GM21737 (cell line): ENCODE data around the gene WAC.
"Not testable (repeated sequence)": the region's sequence is repeated elsewhere in the genome, so short reads cannot be mapped to it uniquely, and the experiment has no call there.

ENCODE experiments used
- ATAC-seq: cut with Tn5 transposase; IDR thresholded peaks from one replicate; pipeline ENCODE4 v1.9.1; 2021; ENCODE audit warnings: mild to moderate bottlenecking, moderate library complexity; ENCODE audit not compliant: unreplicated experiment

The WAC gene, protein sequence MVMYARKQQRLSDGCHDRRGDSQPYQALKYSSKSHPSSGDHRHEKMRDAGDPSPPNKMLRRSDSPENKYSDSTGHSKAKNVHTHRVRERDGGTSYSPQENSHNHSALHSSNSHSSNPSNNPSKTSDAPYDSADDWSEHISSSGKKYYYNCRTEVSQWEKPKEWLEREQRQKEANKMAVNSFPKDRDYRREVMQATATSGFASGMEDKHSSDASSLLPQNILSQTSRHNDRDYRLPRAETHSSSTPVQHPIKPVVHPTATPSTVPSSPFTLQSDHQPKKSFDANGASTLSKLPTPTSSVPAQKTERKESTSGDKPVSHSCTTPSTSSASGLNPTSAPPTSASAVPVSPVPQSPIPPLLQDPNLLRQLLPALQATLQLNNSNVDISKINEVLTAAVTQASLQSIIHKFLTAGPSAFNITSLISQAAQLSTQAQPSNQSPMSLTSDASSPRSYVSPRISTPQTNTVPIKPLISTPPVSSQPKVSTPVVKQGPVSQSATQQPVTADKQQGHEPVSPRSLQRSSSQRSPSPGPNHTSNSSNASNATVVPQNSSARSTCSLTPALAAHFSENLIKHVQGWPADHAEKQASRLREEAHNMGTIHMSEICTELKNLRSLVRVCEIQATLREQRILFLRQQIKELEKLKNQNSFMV

DNA sequence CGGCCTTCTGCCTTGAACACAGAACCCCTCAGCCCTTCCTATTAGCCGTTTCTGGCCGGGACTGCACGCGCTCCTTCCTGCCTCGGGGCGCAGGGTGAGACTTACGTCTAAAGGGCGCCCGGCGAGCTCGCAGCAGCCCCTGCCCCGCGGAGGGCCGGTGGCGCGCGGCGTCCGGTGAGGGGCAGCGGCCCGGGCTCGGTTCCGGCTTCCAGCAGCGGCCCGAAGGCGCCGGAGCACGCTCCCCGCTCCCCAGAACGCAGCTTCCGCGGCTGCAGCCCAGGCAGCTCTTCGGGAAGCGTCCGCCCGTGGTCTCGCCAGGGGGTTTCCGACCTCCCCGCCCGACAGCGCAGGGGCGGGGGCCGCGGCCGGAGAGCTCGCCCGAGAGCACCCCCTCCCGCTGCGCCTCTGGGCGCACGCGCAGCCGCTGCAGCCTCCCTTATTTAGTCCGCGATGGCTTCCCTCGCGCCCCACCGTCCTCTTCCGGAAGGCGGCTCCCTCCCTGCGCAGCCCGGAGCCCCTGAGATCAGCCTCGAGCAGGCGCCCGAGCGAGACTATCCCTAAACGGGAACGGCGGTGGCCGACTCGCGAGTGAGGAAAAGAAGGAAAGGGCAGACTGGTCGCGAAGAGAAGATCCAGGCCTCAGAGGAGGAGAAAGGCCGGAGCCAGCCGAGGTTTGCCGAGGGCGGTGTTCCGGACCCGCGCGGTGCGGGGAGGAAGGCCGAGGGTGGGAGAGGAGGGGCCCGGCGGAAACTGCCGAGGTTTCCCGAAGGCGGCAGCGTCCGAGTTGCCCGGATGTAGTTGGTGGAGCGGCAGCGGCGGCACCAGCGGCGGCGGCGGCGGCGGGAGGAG is at the start of gene WAC:
Gene WAC (plus strand): TSS at position 782 of the 849 bp plus-strand sequence. CDS start 462 bp downstream, outside the sequence.
- ATAC-seq = peak; percentile 79

DNA sequence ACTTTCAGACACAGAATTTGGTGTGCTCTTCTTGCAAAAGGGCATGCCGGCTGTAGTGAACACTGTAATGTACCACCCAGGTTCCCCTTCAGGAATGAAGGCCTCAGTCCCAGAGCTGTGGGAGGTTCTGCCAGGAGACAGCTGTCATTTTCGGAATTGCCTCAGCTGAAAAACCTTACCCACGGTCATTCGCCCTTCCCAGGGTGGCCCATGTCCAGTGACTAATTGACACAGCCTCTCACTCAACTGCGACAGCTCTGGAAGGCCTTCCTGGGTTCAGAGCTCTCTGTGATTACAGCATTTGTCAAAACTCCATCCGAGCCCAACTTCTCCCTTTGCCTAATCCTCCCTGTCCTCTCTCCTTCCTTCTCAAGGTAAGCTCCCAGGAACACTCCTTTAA is 43.7 kb upstream of the WAC start:
- ATAC-seq = no peak

DNA sequence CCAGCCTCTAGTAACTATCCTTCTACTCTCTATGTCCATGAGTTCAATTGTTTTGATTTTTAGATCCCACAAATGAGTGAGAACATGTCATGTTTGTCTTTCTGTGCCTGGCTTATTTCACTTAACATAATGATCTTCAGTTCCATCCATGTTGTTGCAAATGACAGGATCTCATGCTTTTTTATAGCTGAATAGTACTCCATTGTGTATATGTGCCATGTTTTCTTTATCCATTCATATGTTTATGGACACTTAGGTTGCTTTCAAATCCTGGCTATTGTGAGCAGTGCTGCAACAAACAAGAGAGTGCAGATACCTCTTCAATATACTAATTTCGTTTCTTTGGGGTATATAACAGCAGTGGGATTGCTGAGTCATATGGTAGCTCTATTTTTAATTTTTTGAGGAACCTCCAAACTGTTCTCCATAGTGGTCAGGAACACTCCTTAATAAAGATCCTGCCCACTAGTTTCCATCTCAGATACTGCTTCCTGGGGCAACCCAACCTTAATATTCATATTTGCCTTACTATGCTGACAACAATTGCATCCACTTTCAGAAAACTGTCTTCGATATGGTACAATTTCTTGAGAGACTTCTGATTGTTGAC is 42.6 kb upstream of the WAC start:
- ATAC-seq = not testable (repeated sequence)

DNA sequence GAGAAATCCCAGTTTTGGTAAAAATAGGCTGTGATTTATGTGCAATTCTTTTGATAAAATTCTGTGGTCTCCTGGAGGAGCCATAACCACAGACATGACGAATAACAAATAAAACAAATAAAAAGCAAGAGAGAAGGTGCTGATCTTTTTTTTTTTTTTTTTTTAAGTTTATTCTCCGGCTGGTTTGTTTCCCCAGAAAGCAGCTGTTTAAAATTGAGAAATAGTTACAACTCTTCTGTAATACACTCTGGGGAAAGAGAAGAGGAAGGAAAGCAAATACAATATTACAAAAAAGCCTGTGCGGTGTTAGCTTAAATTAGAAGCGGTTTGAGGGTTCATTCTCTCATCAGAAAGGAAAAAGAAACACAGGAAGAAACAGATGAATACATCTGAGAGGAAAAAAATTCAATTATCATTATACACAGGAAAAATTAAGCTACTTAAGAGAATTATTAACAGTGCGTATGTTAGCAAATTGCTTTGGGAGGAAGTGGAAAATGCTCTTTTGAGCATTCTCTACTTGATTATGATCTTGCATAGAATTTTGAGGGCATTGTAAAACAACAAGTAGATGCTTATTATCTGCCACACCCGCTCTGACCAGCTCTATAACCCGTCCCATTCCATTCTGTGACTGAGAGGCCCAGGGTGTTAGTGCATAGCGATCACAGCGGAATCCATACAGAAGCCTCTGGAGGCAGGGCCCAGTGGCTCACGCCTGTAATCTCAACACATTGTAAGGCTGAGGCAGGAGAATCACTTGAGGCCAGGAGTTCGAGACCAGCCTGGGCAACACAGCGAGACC is 40.6 kb upstream of the WAC start:
- ATAC-seq = no peak

DNA sequence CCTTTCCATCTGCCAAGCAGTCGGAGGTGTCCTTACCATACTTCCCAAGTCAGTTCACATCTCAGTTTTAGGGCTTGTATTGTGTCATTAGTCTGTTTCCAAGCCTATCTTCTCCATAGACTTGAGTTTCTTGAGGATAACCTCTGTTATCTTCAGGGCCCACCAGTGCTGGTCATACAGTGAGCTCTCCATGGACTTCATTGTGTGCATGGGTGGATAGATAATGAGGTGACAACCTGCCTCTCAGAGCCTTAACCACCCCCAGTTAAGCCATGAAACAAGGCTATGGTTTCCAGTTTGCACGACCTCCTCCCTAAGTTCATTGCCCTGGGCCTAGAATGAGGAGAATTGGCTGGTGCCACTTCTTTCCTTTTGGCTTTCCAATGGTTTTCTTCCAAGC is 38.5 kb upstream of the WAC start:
- ATAC-seq = no peak

DNA sequence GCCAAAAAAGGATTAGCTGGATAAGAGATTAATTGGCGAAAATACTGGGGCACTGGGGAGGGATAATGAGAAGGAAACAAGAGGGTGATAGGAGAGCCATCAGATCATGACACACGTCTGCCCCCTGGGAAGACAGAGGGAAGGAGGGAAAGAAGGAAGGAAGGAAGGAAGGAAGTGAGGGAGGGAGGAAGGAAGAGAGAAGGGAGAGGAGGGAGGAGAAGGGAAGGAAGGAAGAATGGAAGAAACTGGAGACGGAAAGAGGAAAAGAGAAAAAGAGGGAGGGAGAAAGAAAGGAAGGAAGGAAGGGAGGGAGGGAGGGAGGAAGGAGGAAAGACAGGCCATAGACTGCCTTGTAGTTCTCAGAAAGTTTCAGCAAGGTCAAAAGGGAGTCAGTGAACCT is 37.8 kb upstream of the WAC start:
- no peak for ATAC-seq

DNA sequence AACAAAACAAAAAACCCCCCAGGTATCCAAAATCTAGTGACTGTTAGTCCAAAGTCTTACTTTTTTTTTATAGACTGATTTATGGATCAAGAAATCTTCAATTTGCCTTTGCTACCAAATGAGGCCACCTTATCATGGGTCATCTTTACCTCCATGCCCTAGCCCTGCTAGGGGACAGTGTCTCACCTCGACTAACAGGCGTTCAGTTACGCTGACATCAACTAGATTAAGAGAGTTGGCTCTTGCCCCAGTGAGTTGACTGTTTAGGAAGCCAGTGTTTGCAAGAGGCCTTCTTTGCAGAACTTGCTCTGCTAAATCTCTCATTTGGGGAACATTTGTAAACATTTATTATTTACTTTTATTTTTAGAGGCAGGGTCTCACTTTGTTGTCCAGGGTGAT is 36.9 kb upstream of the WAC start:
- ATAC-seq = no peak

DNA sequence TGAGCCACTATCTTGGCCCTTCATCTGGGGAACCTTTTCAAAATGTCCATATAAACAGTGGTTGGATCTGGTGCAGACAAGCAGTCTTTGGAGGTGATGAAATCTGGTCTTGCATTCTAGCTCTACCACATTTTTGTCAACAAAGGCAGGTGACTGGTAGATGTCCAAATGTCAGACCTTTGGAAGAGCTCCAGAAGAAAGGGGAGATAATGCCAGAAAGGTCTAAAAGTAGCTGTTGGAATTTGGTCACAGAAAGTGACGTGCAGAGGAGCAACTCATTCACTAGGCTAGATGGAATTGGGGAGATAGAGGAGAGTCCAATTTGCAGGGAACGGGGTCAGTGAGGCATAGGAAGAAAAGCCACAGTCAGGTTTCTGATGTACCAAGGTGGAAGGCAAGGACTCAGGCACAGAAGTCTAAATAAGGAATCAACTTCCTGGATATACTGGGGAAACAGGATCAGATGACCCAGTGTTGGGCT is 36.4 kb upstream of the WAC start:
- no peak for ATAC-seq

DNA sequence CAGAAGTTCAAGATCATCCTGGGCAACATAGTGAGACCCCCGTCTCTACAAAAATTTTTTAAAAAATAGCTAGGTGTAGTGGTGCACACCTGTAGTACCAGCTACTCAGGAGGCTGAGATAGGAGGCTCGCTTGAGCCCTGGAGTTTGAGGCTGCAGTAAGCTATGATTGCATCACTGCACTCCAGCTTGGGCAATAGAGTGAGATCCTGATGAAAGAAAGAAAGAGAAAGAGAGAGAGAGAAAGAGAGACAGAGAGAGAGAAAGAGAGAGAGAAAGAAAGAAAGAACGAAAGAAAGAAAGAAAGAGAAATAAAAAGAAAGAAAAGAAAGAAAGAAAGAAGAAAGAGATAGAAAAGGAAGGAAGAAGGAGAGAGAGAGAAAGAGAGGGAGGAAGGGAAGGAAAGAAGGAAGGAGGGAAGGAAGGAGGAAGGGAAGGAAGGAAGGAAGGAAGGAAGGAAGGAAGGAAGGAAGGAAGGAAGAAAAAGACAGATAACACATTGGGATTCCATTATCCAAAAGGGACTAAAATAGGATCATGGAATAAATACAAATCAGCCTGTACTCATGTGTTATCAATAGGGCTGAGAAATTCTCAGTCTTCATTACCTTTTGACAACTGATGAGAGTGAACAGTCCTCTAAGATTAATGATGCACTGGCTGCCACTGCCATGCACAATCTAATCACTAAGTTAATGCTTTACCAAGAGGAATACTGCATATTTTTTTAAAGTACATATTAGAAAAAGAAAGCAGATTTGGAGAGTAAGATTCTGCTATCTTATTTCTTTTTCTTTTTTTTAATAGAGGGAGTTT is 35.4 kb upstream of the WAC start:
- ATAC-seq = no peak

DNA sequence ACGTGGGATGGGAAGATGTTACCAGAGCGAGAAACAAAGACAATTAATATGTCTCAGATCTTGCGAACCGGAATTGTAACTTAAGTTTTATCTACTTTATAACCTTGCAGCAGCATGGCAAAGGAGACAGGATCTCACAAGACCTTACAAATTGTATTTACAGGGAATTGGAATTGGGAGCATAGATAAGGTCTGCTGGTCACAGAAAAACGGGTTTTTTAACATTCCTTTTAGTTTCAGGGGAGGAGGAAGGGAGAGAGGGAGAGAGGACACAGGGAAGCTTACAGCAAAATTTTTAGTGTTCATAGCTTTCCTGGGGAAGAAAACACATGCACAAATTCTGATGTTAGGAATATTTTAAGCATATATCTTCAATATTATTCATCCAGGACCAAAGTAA is 32.7 kb upstream of the WAC start:
- not testable (repeated sequence) for ATAC-seq

DNA sequence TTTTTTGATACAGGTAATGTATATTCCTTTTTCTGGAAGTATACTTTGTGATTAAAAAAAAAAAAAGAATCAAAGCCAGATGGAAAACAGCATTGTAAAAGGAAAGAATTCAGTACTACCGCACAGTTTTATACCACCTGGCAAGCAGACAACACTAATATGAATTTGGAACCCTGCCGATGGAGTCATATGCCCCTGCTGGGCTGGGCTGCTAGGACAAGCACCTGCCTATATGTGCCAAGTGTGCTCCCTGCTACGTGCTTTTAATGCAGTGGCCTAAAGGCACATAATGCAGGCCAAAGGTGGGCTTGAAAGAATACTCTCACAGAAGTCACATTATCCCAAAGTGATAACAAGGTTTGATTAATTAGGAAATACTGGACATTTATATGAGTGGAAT is 29.8 kb upstream of the WAC start:
- no peak for ATAC-seq

DNA sequence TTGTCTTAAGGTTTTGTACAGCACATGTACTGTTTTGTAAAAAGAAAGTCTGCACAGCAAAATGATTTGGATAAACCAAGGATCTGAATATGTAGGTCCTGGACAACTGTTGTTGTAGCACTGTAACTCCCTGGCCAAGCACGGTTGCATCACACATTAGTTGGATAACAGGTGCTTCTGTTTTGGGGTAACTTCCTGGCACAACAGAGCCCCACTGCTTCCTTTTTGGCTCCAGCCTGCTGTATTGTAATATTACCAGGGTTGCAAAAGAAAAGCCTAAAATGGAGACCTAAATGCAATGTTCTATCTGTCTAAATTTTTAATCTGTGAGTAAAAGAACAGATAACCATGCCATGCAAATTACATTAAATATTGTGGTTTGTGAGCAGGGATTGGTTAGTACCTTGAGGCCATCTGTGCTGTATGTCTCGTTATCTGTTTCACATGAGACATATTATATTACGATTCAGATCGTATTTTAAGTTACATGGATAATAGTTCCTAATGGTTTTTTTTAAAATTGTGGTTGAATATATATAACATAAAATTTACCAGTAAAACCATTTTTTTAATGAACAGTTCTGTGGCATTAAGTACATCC is 27.5 kb upstream of the WAC start:
- ATAC-seq = no peak

DNA sequence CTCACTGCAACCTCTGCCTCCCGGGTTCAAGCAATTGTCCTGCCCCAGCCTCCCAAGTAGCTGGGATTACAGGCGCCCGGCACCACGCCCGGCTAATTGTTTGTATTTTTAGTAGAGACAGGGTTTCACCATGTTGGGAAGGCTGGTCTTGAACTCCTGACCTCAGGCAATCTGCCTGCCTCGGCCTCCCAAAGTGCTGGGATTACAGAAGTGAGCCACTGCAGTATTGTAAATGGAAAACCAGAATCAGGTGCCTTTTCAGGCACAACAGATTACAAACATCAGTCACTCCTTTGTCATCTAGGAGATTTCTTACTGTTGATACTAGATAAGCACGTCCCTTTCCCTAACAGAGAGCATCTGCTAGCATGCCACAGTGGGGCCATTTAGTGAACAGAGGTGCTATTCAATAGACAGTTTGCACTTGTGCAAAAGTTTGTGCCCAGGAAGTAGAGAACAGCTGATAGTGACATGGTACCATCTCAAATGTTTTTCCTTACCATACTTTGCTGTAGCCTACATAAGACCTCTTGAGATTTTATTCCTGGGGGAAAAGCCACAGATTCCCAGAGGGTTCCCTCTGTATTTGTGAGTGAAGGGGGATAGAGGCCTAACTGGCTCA is 24.5 kb upstream of the WAC start:
- ATAC-seq = no peak

DNA sequence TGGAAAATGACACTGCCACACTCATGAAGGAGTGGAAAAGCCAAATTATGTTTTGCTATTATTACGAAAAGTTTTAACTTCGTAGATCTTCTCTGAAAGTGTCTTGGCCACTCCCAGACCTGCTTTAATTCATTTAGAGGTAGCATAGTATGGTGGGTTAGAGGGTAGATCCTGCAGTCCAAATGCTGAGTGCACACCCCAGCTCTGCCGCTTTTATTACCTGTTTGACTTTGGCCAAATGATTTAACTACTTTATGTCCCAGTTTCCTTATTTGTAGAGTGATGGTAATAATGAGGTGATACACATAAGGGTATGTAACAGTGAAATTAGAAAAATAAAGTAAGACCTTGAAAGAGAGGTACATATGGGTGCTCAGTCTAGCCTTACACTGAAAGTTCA is 23.6 kb upstream of the WAC start:
- ATAC-seq = no peak

DNA sequence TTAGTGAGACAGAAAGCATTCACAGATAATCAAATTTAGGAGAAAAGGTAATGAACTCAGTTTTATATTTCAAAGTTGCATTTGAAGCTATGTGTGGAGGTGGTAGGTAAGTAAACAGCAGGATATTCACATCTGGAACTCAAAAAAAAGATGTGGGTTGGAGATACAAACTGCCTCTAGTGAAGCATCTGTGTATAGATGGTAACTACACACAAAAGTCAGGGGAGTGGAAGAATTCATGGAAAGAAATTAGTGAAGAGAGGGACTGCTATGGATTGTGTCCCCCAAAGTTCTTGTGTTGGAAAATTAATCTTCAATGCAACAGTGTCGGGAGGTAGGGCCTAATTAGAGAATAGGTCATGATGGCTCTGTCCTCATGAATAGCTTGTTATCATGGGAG is 18.3 kb upstream of the WAC start:
- ATAC-seq = no peak

DNA sequence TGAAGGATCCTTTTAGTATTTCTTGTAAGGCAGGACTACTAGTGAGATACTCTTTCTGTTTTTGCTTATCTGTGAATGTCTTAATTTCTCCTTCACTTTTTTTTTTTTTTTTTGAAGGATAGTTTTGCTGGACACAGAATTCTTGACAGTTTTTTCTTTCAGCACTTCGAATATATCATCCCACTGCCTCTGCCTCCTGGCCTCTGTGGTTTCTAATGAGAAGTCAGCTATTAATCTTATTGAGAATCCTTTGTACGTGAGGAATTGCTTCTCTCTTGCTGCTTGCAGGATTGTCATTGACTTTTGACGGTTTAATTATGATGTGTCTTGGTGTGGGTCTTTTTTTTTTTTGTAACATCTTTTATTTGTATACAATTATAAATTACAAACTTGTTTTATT is 12.6 kb upstream of the WAC start:
- no peak for ATAC-seq

DNA sequence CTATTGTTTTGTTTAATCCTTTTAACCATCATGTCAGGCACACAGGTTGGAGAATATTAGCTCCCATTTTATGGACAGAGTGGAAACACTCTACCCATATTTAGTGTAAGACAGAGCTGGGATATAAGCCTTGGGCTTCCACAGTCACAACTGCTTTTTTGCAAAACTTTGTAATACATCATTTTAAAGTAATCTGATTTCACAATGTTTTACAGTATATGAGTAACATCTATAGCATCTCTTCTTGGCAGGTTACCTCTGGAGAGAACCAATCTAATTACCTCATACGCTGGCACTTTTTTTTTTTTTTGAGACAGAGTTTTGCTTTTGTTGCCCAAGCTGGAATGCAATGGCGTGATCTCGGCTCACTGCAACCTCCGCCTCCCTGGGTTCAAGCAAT is 12.1 kb upstream of the WAC start:
- not testable (repeated sequence) for ATAC-seq

DNA sequence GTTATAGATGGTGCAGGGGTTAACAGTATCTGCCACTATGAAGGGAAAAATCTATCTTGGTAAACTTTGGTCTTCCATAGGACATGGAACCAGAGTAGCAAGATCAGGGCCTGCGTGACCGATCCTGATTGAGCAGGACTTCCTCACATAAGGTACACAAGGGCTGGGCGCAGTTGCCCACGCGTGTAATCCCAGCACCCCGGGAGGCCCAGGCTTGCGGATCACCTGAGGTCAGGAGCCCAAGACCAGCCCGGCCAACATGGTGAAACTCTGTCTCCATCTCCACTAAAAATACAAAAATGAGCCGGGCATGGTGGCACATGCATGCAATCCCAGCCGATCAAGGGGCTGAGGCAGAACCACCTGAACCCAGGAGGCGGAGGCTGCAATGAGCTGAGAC is 11.0 kb upstream of the WAC start:
- ATAC-seq = not testable (repeated sequence)
